Measurements from ENCODE around the gene DEDD2. TPM values are rescaled to one million over a fixed set of nuclear protein-coding genes. Genes with fewer than 3 reads are reported as not detected.

Gene DEDD2
- total and polyA plus RNA-seq, 2 donors (not counting 3 experiments of a cell fraction or from before 2014, with no cell fraction given), result 19.5 to 34.8 TPM

GRCh38 chr19:42235181-42235580 lies 17.7 kb upstream of the DEDD2 start:
- TF ChIP-seq GATA2 (IDR thresholded peaks at IDR 0.05; ENCODE audit: insufficient read depth, insufficient read length, low read depth, low read length), result no peak
- no peak for TF ChIP-seq POLR2AphosphoS5 (IDR thresholded peaks at IDR 0.05; ENCODE audit: insufficient read depth, low read depth, low read length)
- TF ChIP-seq FOS (IDR thresholded peaks at IDR 0.05; ENCODE audit: borderline replicate concordance, insufficient read depth, low read length), result no peak
- DNase-seq (ENCODE audit: low read depth, low spot score), result no peak
- Histone ChIP-seq H3K9me1 (replicated peaks; ENCODE audit: control insufficient read depth, extremely low read depth, insufficient read depth, low read length) (no peaks in the 10 kb centered on the region), H3K4me3 (replicated peaks in 1 of 3; ENCODE audit: insufficient read depth in 1 of 3, low read depth in 1 of 3, low read length in 3 of 3) (no peak overlapping the region), H3K4me2 (ENCODE audit: insufficient read depth, low read length) (no peak overlapping the region), H3K27me3 (ENCODE audit: control insufficient read depth in 2 of 2, insufficient read depth in 2 of 2, low read length in 2 of 2) (no peaks in the 10 kb centered on the region), H3K9ac (replicated peaks; ENCODE audit: extremely low read depth, insufficient read depth, low read length) (no peak overlapping the region), H3K36me3 (ENCODE audit: control insufficient read depth in 2 of 2, extremely low read depth in 1 of 2, insufficient read depth in 2 of 2, low read length in 2 of 2) (peaks cover 9 to 51% of the 10 kb centered on the region in 2 experiments), H3K4me1 (ENCODE audit: control insufficient read depth, extremely low read depth, insufficient read depth, low read length) (no peaks in the 10 kb centered on the region), H4K20me1 (replicated peaks; ENCODE audit: control insufficient read depth, extremely low read depth, insufficient read depth, low read length) (no peaks in the 10 kb centered on the region), H3K9me3 (replicated peaks; ENCODE audit: control insufficient read depth, insufficient read depth, low read length) (no peaks in the 10 kb centered on the region), H3K27ac (ENCODE audit: insufficient read depth, low read depth, low read length) (no peak overlapping the region), H3K79me2 (ENCODE audit: control insufficient read depth, insufficient read depth, low read length) (peaks cover 14% of the 10 kb centered on the region), H2AFZ (ENCODE audit: low read depth, low read length) (no peak overlapping the region)
- dilution Hi-C loops (cut with MboI; ENCODE audit: extremely low pct_ligation_motif_present, low sequenced_read_pairs) (no loop called here), intact Hi-C loops (cut with micrococcal nuclease) (no loop called here)
- no TSS peak for BruUV-seq (replicated peaks)
- POLR2A ChIA-PET, result no interaction called here
- CTCF ChIA-PET, result interaction anchor here (1.2 kb wide), 1 partner anchor 127 kb away, joined by 4 read pairs; no protein-coding TSS in a partner anchor
- no peak for FAIRE-seq

GRCh38 chr19:42234364-42234763 lies 16.9 kb upstream of the DEDD2 start:
- no peaks in the 10 kb centered on the region for H3K9me3 ChIP-seq (replicated peaks; ENCODE audit: control insufficient read depth, insufficient read depth, low read length)
- no peak overlapping the region for H3K9ac ChIP-seq (replicated peaks; ENCODE audit: extremely low read depth, insufficient read depth, low read length)
- DNase-seq (ENCODE audit: low read depth, low spot score) (no peak), FAIRE-seq (no peak)
- no peaks in the 10 kb centered on the region for H4K20me1 ChIP-seq (replicated peaks; ENCODE audit: control insufficient read depth, extremely low read depth, insufficient read depth, low read length)
- ChIA-PET POLR2A (interaction anchor here (1.8 kb wide), 1 partner anchor 9 kb away, joined by 3 read pairs; no protein-coding TSS in a partner anchor), CTCF (interaction anchor here (1.2 kb wide), 1 partner anchor 126 kb away, joined by 4 read pairs; no protein-coding TSS in a partner anchor)
- no TSS peak for BruUV-seq (replicated peaks)
- dilution Hi-C loops (cut with MboI; ENCODE audit: extremely low pct_ligation_motif_present, low sequenced_read_pairs), result no loop called here
- H2AFZ ChIP-seq (ENCODE audit: low read depth, low read length), result no peak overlapping the region
- no peak overlapping the region for H3K27ac ChIP-seq (ENCODE audit: insufficient read depth, low read depth, low read length)
- no peaks in the 10 kb centered on the region for H3K9me1 ChIP-seq (replicated peaks; ENCODE audit: control insufficient read depth, extremely low read depth, insufficient read depth, low read length)
- intact Hi-C loops (cut with micrococcal nuclease), result no loop called here
- H3K4me2 ChIP-seq (ENCODE audit: insufficient read depth, low read length), result no peak overlapping the region
- no peaks in the 10 kb centered on the region for H3K4me1 ChIP-seq (ENCODE audit: control insufficient read depth, extremely low read depth, insufficient read depth, low read length)
- H3K4me3 ChIP-seq (replicated peaks in 1 of 3; ENCODE audit: insufficient read depth in 1 of 3, low read depth in 1 of 3, low read length in 3 of 3), result no peak overlapping the region
- H3K27me3 ChIP-seq (ENCODE audit: control insufficient read depth in 2 of 2, insufficient read depth in 2 of 2, low read length in 2 of 2), result no peaks in the 10 kb centered on the region
- peaks cover 9% of the 10 kb centered on the region for H3K79me2 ChIP-seq (ENCODE audit: control insufficient read depth, insufficient read depth, low read length)
- peaks cover 12 to 54% of the 10 kb centered on the region in 2 experiments for H3K36me3 ChIP-seq (ENCODE audit: control insufficient read depth in 2 of 2, extremely low read depth in 1 of 2, insufficient read depth in 2 of 2, low read length in 2 of 2)
- TF ChIP-seq MYC (IDR thresholded peaks at IDR 0.05; ENCODE audit: low read depth, low read length) (no peak), POLR2AphosphoS5 (IDR thresholded peaks at IDR 0.05; ENCODE audit: insufficient read depth, low read depth, low read length) (no peak), GATA2 (IDR thresholded peaks at IDR 0.05; ENCODE audit: insufficient read depth, insufficient read length, low read depth, low read length) (no peak), EZH2 (IDR thresholded peaks at IDR 0.05; ENCODE audit: borderline replicate concordance, low read depth, low read length, severe bottlenecking) (no peak), JUN (IDR thresholded peaks at IDR 0.05; ENCODE audit: borderline replicate concordance, insufficient read depth, insufficient read length, low read depth) (no peak), FOS (IDR thresholded peaks at IDR 0.05; ENCODE audit: borderline replicate concordance, insufficient read depth, low read length) (no peak), POLR2A (IDR thresholded peaks at IDR 0.05; ENCODE audit: low read depth, low read length) (no peak)
- TF ChIP-seq, protein P1, sequence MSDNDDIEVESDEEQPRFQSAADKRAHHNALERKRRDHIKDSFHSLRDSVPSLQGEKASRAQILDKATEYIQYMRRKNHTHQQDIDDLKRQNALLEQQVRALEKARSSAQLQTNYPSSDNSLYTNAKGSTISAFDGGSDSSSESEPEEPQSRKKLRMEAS (IDR thresholded peaks at IDR 0.05; ENCODE audit: insufficient read depth, insufficient read length), result no peak
- TF ChIP-seq, protein P2, sequence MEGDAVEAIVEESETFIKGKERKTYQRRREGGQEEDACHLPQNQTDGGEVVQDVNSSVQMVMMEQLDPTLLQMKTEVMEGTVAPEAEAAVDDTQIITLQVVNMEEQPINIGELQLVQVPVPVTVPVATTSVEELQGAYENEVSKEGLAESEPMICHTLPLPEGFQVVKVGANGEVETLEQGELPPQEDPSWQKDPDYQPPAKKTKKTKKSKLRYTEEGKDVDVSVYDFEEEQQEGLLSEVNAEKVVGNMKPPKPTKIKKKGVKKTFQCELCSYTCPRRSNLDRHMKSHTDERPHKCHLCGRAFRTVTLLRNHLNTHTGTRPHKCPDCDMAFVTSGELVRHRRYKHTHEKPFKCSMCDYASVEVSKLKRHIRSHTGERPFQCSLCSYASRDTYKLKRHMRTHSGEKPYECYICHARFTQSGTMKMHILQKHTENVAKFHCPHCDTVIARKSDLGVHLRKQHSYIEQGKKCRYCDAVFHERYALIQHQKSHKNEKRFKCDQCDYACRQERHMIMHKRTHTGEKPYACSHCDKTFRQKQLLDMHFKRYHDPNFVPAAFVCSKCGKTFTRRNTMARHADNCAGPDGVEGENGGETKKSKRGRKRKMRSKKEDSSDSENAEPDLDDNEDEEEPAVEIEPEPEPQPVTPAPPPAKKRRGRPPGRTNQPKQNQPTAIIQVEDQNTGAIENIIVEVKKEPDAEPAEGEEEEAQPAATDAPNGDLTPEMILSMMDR (IDR thresholded peaks at IDR 0.05; ENCODE audit: extremely low read depth in 1 of 2, insufficient read depth in 1 of 2, low read depth in 1 of 2, low read length in 2 of 2), result no peak

All from endothelial cell of umbilical vein (primary cell).